SH-SY5Y (cell line): ENCODE data around the gene CHORDC1.

Source experiments
- GATA2 ChIP-seq: IDR thresholded peaks from 2 replicates; pipeline ENCODE4 v1.6.1; 2011; ENCODE audit warnings: mild to moderate bottlenecking, low read depth, low read length
- GATA3 ChIP-seq: IDR thresholded peaks from 2 replicates; pipeline ENCODE4 v1.6.1; 2011; ENCODE audit warnings: low read depth, mild to moderate bottlenecking, low read length, moderate library complexity

DNA sequence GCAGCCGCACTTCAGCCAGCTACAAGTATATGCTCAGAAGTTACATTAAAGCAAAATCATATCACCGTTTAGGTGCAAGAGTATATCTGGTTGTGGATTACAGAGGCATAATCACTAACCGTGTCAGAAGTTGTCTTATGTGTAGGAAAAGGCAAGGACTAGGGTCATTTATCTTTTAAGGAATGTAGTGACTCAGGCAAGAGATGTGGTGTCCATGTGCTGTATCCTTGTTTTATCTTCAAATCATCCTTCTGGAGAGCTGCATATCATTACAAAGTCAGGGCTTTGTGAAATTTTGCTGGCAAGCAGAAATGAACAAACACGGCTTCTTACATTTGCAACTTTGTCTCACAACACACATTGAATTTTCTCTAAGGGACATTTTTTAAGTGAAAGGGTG is 12.7 kb upstream of the CHORDC1 start:
- TF ChIP-seq GATA2 (no peak), GATA3 (no peak)
